GM21423 (cell line): ENCODE measurements around the gene ERN1.
"Not testable (repeated sequence)": the region's sequence is repeated elsewhere in the genome, so short reads cannot be mapped to it uniquely, and the experiment has no call there.

Experiments used
- ATAC-seq: cut with Tn5 transposase; IDR thresholded peaks from one replicate; pipeline ENCODE4 v1.9.1; 2021; ENCODE audit warnings: mild to moderate bottlenecking, moderate library complexity; ENCODE audit not compliant: unreplicated experiment

The ERN1 gene

DNA sequence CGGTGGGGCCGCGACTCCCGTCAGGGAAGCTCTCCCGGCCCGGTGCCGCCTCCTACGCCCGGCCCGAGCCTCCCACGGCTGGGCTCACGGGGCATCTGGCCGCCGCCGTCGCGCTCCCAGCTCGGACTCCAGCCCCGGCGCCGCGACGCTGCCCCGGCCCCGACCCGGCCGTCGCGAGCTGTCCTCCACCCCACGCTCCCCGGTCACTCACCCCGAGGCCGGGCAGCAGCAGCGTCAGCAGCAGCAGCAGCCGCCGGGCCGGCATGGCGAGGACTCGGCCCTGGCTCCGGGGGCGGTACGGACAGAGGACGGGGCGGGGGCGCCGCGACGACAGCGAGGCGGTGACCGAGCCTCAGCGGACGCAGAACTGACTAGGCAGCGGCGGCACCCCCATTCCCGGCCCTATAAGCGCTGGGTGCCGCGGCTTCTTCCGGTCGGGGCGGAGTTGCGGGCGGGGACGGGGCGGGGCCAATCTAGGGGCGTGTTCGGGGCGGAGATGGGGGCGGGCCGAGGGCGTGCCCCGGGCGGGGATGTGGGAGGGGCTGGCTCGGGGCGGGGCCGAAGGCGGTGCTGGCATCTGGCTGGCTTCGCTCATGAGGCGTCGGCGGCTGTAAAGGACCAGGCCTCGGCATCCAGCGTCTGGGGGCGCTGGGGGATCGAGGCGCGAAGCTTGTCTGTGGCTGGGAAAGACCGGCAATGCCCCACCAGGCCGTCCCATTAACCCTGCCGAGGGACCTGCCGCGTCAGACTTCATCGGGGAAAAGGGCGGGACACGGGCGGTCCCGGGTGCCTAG is at the start of gene ERN1:
TSS of gene ERN1 (minus strand) at position 380 of the 794 bp plus-strand sequence. CDS start at position 265, 115 bp downstream.
- peak; percentile 80 for ATAC-seq

DNA sequence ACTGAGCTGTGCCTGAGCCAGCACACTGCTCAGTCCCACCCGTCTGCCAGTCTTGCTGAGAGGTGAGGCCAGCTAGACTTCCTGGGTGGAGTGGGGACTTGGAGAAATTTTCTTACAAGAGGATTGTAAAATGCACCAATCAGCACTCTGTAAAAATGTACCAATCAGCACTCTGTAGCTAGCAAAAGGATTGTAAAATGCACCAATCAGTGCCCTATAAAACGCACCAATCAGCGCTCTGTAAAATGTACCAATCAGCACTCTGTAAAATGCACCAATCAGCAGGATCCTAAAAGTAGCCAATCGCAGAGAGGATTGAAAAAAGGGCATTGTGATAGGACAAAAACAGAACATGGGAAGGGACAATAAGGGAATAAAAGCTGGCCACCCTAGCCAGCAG is 49.1 kb upstream of the ERN1 start:
- not testable (repeated sequence) for ATAC-seq

GRCh38 chr17:64178011-64178825 is 48.3 kb upstream of the ERN1 start:
- ATAC-seq: no peak

- no peak for ATAC-seq
Observed at GRCh38 chr17:64177311-64178010, 47.5 kb upstream of the ERN1 start.

DNA sequence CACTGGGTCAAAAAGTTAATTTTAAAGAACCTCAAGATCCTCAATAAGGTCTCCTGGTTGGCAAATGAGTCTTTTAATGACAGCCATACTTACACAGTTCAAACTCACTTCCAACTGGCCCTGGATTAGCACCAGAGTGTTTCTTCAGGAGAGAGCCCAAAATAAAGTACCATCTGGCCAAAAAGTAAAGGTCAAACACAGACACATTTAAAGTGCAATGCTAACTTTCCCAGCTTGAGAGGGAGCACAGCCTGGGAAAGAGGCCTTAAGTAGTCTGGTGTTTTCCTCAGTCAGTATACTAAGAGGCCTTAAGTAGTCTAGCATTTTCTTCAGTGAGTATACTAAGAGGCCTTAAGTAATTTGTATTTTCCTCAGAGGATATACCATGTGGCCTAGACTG is 46.6 kb upstream of the ERN1 start:
- ATAC-seq: no peak

DNA sequence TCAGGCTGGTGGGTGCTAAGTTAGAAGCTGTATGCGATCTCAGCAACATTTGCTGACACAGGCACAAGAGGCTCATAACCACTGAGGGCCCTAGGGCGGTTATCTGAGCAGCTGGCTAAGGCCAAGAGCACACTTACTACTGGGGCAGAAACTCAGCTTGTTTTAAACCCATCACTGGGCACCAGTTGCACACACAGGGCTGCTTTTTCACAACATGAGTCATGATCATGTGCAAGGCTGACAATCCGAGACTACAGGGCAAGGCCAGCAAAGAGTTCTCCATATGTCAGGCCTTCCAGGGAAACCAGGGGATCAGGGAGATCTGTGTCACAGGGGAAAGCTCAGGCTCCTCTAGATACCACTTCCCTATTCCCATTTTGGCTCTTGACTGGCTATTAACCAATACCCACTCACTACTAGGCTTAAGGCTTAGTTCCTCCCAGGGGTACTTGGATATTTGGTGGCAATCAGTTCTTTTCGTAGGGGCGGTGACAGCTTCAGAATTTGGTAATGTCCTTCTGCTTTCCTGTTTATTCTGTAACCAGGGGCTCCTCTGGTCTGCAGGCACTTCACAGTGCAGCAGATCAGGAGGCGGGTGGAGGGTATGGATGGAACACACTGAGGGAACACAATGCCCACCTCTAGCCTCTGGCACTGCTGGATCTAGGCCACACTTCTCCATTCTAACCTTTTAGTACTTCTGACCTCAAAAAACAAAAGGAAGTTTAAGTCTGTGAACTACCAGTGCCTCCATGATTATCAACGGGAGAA is 44.9 kb upstream of the ERN1 start:
- no peak for ATAC-seq

DNA sequence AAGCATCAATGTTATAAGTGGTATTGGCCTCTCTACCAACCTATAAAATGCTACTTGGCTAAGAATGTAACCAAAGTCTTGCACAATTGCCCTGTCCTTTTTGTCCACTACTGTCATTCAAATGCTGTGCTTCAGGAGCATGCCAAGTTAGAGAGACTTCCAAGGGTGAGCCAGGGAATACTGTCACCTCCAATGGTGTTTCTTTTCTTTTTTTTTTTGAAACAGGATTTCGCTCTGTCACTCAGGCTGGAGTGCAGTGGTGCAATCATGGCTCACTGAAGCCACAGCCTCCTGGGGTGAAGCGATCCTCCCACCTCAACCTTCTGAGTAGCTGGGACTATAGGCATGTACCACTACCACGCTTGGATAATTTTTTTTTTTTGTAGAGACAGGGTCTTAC is 43.7 kb upstream of the ERN1 start:
- ATAC-seq: no peak

GRCh38 chr17:64172510-64172909 is 42.6 kb upstream of the ERN1 start:
- no peak for ATAC-seq

- no peak for ATAC-seq
Observed at GRCh38 chr17:64171041-64171440, 41.1 kb upstream of the ERN1 start.

DNA sequence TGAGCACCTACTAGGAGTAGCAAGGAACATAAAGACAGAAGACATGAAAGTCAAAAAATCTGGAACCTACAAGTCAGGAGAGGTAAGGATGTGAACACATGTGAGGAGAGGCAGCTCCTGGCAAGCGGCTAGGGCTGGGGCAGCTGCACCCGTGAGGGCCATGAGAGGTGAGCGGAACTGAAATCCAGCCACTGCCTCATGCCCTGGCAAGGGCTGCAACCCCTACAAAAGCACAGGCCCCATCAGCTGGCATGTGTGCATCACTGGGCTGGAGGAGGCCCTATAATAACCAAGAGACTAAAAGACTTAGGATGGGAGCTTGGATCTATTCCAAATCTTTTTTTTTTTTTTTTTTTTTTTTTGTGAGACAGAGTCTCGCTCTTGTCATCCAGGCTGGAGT is 40.3 kb upstream of the ERN1 start:
- no peak for ATAC-seq

DNA sequence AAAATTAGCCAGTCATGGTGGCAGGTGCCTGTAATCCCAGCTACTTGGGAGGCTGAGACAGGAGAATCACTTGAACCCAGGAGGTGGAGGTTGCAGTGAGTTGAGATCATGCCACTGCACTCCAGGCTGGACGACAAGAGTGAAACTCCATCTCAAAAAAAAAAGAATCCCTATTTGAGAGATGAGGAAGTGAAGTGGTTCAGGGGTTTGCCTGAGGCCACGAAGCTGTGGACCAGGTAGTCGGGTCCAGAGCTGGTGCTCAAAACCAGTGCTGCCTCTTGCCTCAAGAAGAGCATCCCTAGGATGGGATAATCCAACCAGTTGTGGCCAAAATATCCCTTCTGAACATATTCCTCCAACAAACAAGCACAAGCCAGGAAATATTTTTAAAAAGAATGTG is 37.7 kb upstream of the ERN1 start:
- not testable (repeated sequence) for ATAC-seq

GRCh38 chr17:64166876-64167275 is 36.9 kb upstream of the ERN1 start:
- ATAC-seq: no peak

GRCh38 chr17:64165347-64165746 is 35.4 kb upstream of the ERN1 start:
- no peak for ATAC-seq

DNA sequence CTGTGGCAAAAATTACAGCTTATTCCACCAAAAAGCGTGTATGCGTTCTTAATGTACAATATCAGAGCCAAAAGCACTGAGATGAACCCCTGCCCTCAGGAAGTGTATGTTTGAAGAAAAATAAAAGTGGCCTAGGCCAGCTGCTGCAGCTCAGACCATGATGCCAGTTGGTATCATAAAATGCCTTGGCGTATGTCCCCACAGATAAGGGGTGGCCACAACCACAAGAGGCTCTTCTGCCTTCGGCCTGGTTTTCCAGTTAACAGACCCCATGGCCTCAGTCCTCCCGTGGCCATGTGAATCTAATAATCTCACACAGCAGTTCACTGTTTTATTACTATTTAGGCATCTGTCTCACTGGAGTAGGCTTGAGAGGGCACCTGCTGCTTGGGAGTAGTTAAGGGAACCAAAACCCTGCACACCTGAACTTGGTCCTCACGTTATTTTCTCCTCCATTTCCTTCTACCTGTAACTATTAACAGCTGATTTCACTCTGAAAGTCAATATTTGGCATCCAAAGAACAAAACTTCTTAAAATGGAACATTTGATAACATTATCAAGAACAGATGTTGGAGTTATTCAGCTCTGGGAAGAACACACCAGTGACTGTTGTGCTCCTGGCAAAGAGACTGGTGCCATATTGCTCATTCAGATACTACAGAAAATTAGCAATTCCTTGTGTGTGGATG is 34.8 kb upstream of the ERN1 start:
- ATAC-seq: no peak

DNA sequence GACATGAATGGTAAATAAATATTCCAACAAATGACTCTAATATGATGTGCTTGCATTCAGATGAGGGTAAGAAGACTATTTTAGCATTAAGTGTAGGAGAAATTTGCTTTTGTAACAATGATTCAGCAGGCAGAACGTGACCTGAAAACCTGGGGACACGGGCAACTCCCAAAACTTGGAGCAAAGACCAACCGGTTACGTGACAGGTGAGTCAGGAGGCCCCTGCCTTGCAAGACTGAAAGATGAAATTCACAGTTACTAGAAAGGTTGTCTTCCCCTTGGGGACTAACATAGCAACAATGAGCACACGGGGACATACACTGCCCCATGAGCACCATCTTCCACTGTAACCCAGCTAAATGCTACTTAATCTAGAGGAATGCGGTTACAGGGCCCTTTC is 33.5 kb upstream of the ERN1 start:
- ATAC-seq: no peak

DNA sequence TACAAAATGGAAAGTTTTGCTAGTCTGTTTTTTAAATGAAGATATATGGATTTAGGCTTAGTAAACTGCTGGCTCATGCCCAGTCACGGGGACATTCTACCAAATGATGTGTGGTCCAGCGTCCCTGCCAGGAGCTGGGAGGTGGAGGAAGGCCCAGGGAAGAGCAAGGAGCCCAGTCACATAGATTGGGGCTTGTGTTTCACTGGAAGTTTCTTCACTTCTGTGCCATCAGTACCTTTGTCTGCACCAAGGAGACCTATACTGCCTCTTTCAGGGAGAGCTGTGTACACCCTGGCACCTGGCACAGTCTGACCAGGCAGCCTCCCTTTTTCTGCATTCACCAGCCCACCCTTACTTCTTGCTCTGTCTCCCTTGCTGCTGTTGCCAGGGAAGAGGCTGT is 32.6 kb upstream of the ERN1 start:
- no peak for ATAC-seq

- ATAC-seq: no peak
Observed at GRCh38 chr17:64161380-64162176, 31.6 kb upstream of the ERN1 start.

GRCh38 chr17:64160378-64160777 is 30.4 kb upstream of the ERN1 start:
- ATAC-seq: no peak

DNA sequence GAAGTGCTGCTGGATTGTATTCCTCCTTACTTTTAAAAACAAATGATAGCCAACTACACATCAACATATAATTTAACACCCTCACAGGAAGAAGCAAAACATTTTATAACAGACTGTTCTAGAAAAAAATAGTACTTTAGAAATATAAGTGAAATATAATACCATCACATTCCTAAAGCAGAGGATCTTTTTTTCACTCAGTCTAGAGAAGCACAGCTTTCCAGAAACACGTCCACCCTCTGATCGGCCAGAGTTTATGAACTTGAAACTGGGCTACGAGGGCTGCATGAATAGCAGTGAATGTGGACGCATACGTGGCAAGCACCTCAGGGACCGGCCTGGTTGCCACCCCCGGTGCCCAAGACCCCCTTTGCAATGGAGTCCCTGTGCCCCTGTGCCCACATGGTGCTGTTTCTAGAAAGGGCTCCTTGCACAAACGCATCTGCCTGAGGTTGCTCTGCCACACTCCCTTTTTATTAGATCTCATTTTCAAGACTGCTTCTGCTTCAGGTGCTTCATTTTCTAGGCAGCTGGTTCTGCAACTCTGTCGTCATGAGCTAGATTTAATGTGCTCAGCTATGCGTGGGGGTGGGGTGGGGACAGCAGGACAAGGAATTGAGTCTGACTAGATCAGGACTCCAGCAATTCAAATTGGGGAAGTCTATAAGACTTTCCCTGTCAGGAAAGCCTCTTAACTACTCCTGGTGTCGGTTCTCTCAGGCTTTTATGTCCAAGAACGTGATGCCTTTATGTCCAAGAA is 29.1 kb upstream of the ERN1 start:
- ATAC-seq: no peak
